Brain microvascular endothelial cell (primary cell): ENCODE results near the gene NOC4L.

ENCODE experiments used
- DNase-seq: peaks from one replicate; pipeline ENCODE4 v3.0.0-alpha.2; 2020
- H3K27ac ChIP-seq: fragments of 250-450 bp; sonication (Bioruptor Pico); 2 replicates; pipeline ENCODE4 v1.5.1; 2020; ENCODE audit warnings: mild to moderate bottlenecking, moderate library complexity
- H3K27me3 ChIP-seq: fragments of 250-450 bp; sonication (Bioruptor Pico); replicated peaks from 2 replicates; pipeline ENCODE4 v1.5.1; 2020; ENCODE audit warnings: mild to moderate bottlenecking
- H3K36me3 ChIP-seq: fragments of 250-450 bp; sonication (Bioruptor Pico); replicated peaks from 2 replicates; pipeline ENCODE4 v1.5.1; 2020; ENCODE audit warnings: mild to moderate bottlenecking
- H3K4me3 ChIP-seq: 2 replicates; pipeline ENCODE4 v1.5.1; 2011; ENCODE audit warnings: low read depth, mild to moderate bottlenecking, control low read depth, low read length, moderate library complexity
- in situ Hi-C: cut with HindIII; loops from 2 replicates; pipeline ENCODE4 v1.10.0; 2017; ENCODE audit warnings: low sequenced_read_pairs, low pct_ligation_motif_present
- TF ChIP-seq, protein P1 (sequence below): IDR thresholded peaks from 2 replicates; pipeline ENCODE4 v1.5.1; 2011; ENCODE audit warnings: low read depth, mild to moderate bottlenecking, moderate library complexity, low read length, control low read depth, inconsistent platforms; ENCODE audit errors: missing control alignments

Gene NOC4L

DNA sequence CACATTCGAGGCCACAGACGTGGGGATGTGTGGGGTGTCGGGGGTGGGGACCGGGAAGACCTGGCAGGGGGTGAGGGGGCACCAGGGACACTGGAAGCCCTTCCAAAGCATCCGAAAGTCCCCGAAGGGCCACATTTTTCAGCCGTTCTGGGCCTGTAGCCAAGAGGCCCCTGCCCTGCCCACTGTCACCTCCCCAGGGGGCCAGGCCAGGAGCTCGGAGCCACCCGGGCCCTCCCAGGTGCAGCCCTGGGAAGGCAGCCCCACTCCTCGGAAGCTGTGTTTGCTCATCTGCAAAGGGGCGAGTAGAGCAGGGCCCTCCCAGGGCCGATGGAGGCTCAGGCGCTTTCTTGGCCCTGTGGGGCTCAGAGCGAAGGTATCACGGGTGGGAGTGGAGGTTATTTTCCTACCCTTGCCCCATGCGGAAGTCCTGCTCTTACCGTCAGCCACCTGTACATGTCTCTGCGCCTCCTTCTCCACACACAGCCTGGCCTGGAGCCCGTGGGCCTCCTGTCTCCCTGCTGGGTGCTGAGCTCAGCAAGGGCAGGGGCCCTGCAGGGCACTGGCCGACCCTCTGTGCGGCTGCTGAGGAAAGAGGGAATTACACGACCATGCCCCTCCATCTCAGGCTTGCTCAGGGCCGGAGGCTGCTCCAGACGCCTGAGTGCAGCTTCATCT, 27.2 kb downstream of the NOC4L start:
- TF ChIP-seq, protein P1, sequence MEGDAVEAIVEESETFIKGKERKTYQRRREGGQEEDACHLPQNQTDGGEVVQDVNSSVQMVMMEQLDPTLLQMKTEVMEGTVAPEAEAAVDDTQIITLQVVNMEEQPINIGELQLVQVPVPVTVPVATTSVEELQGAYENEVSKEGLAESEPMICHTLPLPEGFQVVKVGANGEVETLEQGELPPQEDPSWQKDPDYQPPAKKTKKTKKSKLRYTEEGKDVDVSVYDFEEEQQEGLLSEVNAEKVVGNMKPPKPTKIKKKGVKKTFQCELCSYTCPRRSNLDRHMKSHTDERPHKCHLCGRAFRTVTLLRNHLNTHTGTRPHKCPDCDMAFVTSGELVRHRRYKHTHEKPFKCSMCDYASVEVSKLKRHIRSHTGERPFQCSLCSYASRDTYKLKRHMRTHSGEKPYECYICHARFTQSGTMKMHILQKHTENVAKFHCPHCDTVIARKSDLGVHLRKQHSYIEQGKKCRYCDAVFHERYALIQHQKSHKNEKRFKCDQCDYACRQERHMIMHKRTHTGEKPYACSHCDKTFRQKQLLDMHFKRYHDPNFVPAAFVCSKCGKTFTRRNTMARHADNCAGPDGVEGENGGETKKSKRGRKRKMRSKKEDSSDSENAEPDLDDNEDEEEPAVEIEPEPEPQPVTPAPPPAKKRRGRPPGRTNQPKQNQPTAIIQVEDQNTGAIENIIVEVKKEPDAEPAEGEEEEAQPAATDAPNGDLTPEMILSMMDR: no peak
- H3K27me3 ChIP-seq: peaks cover 12% of the 10 kb centered on the region
- no peak overlapping the region for H3K4me3 ChIP-seq
- in situ Hi-C loops: no loop called here
- DNase-seq: no peak
- no peak overlapping the region for H3K27ac ChIP-seq
- no peaks in the 10 kb centered on the region for H3K36me3 ChIP-seq

DNA sequence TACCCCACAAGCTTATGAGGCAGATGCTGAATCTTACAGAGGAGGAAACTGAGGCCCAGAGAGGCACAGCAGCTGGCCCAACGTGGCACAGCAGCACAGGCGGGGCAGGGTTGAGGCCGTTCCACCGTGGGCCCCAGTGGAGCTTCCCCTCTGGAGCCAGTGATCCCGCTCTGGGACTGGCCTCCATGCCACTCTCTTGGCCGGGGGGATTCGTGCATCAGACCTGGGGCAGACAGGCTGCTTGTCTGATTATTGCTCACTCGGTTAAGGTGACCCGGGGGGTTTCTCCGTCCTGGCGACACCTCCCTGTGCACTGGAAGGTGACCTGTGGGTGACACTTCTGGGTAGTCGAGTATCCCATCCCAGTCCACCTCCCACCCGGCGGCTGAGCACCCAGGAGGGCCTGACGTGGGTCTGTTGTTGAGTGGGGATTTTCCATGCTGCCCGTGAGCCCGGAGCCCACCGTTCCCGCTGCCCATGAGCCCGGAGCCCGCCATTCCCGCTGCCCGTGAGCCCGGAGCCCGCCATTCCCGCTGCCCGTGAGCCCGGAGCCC, 27.8 kb downstream of the NOC4L start:
- H3K36me3 ChIP-seq: no peaks in the 10 kb centered on the region
- in situ Hi-C loops: no loop called here
- TF ChIP-seq, protein P1: no peak
- DNase-seq: no peak
- no peak overlapping the region for H3K4me3 ChIP-seq
- peaks cover 18% of the 10 kb centered on the region for H3K27me3 ChIP-seq
- no peak overlapping the region for H3K27ac ChIP-seq

GRCh38 chr12:132172619-132173018, 28.4 kb downstream of the NOC4L start:
- peaks cover 23% of the 10 kb centered on the region for H3K27me3 ChIP-seq
- H3K4me3 ChIP-seq: no peak overlapping the region
- H3K27ac ChIP-seq: no peak overlapping the region
- TF ChIP-seq, protein P1: no peak
- in situ Hi-C loops: no loop called here
- no peaks in the 10 kb centered on the region for H3K36me3 ChIP-seq
- no peak for DNase-seq

GRCh38 chr12:132173135-132174014, 29.1 kb downstream of the NOC4L start:
- TF ChIP-seq, protein P1: no peak
- Histone ChIP-seq H3K27me3 (peaks cover 26% of the 10 kb centered on the region), H3K36me3 (no peaks in the 10 kb centered on the region), H3K4me3 (no peak overlapping the region), H3K27ac (no peak overlapping the region)
- in situ Hi-C loops: no loop called here
- DNase-seq: no peak

GRCh38 chr12:132174015-132174838, 30.0 kb downstream of the NOC4L start:
- peaks cover 33% of the 10 kb centered on the region for H3K27me3 ChIP-seq
- no peak overlapping the region for H3K27ac ChIP-seq
- no peak overlapping the region for H3K4me3 ChIP-seq
- in situ Hi-C loops: no loop called here
- DNase-seq: no peak
- TF ChIP-seq, protein P1: no peak
- no peaks in the 10 kb centered on the region for H3K36me3 ChIP-seq
